SHP77 treated with DMSO at 0.1 percent for 48 hours (cell line): ENCODE measurements around the gene PRXL2B.

Source experiments
- DNase-seq: peaks from one replicate; lab custom pipeline; 2025; lab: John Stamatoyannopoulos, UW

The PRXL2B gene

DNA sequence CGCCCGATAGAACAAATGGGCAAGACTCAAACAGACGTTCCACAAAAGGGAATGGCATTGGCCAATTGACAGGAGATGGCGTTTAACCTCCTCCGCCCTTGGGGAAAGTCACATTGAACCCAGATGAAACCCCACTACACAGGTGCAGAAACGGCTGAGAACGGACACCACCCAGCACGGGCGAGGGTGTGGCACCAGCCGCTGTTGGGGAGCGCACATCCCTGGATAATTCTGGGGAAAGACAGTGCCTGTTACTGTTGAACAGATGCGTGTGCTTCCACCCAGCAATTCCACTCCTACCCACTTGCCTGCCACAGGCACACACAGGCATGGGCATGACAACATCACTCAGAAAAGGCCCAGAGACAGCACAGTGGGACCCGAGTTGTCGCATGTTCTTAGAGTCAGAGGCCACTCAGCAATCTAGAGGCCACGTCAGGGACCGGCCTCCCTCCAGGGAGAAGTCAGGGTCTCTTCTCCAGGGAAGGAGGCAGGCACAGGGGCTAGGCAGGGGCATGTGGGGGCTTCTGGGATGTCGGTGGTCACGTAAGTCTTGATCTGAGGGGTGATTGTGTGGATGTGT lies 15.2 kb downstream of the PRXL2B start:
- DNase-seq = no peak

DNA sequence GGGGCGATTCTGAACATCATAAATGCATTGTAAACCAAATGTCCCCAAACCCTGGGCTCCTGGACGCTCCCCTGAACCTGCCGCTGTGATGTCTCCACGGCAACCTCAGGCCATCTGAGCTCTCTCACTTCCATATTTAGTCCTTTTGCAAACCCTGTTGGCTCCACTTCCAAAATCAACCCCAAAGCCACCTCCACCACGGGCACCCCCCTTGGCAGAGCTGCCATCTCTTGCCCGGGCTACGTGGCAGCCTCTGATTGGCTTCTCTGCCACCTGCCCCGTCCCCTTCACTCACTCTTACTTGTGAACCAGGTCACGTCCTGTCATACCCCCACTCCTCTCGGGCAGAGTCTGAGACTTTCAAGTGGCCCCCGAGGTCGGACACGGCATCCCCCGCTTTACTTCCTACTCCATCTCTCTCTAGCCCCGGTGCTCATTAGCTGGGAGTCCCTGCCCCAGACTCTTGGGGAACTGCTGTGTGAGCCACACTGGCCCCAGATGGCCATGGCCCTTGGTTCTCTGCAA lies 15.8 kb downstream of the PRXL2B start:
- DNase-seq = no peak

DNA sequence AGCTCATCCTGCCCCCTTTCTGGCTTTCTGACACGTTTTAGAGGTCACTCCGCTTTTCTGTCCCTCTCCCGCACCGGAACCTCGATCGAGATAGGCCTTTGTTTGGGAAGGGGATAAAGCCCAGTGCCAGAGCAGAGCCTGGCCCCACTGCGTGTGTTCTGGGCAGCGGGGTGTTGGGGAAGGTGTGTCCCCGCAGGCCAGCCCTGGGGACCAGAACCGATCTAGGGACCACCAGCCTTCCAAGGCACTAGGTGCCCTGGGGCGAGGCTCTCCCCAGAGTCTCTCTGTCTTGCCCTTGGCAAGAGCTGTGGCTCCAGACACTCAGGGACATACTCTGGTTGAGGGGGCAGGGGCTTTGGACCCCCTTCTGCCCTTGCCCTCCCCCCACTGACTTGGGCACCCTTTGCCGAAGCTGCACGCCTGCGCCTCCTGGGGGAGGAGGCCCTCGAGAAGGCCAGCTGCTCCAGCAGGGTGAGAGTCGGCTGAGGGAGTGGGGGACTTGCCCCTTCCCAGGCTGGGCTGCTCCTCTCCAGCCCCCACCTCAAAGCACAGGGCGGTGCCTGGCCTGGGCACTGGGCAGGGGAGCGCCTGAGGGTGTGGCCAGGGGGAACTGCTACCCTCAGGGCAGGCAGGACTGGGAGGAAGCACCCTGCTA lies 16.4 kb downstream of the PRXL2B start:
- DNase-seq = no peak

DNA sequence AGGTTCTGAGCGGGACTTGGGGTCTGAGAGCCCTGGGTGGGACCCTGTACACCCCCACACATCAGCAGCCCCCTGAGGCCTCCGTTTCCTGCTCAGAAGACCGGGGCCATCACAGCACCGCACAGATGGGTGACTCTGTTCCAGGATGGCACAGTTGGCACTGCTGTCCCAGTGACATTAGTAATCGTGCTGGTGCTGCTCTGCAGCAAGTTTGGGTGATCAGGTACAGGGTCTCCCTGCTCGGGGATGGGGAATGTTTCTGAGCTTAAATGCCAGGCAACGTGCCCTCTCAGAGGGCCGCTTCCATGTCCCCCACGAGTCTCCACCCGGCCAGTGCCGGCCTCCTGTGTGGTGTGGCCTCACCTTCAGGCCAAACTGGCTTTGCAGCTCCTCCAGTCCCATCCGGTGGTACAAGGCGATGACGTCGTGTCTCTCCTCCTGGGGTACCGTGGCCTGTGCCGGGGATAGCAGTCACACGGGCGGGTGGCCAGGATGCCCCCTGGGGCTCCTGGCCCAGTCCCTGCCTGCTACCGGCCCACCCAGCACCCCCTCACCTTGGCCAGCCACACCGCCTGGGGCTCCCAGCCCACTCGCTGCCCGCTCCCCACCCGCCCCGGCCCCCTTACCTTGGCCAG lies 17.1 kb downstream of the PRXL2B start:
- DNase-seq = no peak

DNA sequence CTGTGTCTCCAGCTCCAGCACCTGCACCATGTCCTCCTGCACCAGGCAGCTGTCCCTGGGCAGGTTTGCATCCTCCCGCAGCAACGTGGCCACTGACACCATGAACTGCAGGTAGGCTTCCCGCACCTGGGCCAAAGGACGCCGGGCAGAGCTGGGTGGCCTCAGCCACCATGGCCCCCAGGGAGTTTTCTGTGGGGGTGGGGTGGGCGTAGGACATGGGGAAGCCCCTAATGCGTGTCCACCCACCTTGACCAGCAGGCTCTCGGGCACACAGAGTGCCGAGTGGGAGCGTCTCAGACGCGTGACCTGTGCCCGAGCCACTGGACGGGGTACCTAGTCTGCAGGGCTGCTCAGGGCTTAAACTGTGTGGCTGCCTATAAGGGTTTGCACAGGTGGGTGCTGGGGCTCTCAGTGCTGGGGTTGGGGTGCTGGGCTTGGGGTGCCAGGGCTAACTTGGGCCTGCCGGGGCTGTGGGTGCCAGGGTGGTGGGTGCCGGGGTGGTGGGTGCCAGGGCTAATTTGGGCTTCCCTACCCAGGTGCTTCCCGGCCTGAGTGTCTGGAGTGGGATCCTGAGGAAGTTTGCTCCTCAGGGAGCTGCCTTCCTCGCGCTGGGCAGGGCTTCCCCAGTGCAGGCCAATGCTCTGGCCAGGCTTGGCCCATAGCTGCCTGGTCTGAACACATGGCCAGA lies 17.7 kb downstream of the PRXL2B start:
- no peak for DNase-seq

DNA sequence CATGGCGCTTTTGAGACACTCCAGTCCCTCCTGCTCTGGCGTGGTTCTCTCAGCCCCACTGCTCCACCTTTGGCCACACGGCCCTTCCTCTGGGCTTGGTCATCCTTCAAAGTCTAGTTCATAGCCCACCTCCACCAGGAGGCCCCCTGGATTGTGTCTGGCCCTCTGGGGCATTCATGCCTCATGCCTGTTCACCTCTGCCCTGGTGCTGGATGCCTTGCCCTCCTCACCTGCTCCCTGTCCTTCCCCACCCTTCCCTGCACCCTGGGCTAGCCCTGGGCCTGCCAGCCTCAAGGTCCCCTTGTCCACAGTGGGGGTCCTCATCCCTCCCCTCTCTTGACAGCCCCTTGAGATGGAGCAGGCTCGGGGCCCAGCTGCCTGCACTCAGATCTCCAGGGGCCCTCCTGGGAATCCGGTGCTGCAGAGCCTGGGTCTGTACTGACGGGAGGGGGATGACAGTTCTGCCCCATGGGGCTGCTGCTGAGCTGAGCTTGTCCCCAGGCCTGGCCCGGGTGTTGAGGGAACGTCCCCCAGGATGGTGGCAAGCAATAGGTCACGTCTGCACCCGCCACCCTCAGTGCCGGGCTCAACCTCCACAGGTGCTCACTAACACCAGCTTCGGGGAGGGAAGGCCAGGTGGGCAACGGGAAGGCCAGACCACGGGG lies 18.4 kb downstream of the PRXL2B start:
- DNase-seq = no peak

DNA sequence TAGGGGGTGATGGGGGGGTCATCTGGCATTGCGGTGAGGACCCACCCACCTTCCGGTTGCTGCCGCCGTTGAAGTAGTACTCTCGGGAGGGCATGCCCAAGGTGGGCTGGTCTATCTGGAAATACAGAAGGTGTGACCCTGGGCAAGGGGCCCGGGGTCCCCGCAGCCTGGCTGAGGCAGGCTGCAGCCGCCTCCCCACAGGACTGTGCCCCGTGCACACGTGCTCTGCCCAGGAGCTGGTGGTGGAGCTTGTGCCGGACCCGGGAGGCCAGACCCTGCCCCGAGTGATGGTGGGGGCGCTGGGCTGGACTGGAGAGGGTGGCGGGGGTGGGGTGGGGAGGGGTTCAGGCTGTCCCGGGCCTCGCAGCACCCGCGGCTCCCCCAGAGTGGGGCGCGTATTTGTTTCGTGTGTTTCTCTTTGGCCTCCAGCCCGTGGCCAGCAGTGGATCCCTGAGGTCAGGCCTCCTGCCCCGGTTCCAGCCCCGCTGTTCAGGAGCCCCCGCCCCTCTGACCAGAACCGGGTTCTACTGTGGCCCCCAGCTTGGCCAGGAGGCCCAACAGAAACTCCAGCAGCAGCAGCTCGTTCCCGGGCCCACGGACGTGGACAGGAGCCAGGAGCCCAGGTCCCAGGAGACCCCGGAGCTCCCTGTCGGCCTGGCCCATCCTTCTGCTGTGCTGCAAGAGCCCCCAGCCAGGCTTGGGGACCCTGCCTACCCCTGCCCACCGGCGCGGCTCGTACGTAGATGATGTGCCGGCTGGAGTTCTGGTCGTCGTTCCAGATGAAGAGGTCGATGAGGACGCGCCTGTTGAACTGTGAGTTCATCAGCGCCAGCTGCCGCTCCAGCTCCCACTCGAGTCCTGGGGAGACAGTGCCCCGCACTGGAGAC lies 19.2 kb downstream of the PRXL2B start:
- no peak for DNase-seq

DNA sequence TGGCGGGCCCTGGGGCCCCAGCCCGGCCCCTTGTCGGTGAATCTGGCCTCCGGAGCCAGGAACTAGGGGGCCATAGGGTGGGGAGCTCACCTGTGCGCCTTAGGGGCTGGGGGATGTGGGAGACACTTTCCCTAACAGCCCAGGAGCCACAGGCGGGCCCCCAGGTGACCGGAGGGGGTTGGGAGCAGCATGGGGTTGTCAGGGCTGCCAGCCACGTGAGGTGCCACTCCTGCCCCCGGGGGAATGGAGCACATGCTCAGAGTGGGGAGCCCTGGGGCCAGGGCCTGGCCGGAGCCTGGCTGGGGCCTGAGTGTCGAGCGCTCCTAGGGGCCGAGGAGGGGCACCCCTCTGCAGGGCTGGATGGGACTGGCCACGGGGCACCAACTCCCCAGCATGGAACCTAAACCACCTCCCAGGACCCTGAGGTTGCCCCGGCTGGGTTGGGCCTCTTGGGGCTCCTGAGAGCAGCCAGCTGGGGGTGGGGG lies 19.9 kb downstream of the PRXL2B start:
- no peak for DNase-seq

DNA sequence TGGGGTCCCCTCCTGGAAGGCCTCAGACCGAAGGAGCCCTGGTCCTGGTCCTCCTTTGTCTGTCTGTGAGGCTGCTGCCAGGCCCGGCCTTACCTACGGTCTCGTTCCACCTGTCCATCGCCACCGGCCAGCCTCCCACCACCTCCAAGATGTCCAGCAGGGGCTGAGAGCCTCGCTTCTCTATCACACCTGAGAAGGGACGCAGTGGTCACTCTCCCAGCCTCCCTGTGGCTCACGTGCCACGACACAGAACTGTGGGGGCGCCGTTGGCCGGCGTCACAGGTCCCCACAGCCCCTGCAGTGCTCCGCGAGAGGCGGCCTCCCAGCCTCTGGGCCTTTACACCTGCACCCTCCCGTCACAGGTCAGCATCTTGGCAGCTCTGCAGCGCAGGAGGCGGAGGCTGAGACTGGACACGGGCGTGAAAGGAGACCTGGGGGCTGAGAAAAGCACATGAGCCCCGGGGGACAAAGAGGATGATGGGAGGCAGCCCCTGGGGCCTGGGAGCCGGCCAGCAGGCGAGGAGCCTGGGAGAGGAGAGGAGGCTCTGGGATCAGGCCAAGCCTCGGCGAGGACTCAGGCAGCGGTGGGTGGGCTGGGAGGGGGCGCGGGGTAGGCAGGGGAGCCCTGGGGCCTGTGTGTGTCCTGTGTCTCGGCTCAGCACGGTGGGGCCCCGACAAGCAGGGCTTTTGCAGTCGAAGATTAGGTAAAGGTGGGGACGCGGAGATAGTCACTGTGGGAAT lies 20.5 kb downstream of the PRXL2B start:
- no peak for DNase-seq

DNA sequence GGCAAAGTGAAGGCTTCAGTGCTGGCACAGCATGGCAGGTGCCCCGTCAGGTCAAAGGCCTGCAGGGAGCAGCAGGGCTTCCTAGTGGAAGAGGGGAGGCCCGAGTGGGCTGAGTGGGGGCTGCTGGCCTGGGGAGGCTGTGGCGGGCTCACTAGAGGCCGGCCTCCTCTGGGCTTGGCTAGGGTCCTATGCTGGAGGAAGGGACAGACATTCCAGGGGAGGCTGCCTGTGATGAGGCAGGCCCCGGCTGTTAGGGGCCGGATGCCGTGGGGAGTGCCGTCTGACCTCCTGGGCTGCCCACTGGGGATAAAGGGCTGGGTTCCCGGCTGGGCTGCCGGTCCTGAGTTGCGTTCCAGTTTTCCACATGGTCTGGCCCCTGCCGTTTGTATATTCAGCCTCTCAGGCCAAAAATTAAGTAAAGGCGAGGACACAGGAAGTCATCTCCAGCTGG lies 21.1 kb downstream of the PRXL2B start:
- DNase-seq = no peak

DNA sequence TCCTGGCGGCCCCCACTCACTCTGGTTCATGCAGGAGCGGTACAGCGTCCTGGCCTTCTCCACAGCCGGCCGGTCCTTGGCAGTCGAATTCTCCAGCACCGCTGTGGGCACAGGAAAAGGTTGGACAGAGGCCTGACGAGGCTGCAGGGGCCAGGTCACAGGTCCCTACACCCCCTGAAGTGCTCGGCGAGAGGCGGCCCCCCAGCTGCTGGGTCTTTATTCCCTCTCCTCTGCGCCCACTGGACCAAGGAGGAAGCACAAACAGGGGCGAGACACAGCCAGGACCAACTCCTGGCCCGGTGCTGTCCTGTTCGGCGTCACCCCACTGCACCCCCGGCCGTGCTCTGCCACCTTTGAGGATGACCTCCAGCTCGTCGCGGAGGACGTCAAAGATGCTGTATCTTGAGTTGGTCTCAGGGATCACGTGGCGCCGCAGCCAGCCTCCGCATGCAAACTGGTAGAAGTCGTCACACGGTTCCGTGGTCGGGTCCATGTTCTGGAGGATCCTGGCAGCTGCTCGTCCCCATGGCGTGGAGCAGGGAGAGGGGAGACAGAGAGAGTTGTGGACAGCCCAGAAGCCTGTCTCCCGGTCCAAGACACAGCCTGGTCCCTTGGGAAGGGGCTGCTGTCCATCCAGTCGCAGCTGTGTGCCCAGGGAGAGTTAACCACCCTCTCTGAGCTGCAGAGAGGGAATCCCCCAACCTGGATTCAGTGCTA lies 22.9 kb downstream of the PRXL2B start:
- no peak for DNase-seq

DNA sequence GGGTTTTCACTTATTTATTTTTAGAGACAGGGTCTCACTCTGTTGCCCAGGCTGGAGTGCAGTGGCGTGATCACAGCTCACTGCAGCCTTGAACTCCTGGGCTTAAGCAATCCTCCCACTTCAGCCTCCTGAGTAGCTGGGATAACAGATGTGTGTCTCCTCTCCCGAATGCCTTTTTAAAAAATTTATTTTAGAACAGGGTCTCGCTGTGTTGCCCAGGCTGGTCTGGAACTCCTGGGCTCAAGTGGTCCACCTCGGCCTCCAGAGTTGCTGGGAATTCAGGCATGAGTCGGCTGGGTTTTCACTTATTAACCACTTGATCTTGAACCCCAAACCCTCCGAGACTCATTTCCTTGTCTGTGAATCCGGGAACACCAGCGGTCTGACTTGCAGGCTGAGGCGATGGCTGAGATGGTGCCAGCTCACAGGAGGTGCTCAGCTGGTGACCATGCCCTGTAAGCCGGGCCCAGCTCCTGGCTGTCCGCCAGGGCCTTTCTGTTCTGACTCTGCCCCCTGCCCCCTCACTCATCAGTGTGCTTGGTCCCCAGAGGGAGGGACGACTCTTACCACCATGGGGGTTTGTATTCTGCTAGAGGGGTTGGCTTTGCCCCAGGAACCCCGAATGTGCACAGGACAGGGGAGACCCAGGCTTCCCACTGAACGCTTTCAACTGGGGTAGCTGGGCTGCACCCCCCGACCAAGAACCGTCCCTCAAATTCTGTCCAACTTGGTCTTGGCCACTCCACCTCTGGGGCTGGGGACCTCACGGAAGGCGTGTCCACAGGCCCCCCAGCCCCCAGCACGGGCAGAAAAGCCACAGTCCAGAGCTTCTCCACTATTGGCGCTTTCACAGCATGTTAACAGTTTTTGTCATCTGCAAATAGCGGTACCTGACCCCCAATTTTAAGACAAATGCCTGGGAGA lies 23.7 kb downstream of the PRXL2B start:
- no peak for DNase-seq

DNA sequence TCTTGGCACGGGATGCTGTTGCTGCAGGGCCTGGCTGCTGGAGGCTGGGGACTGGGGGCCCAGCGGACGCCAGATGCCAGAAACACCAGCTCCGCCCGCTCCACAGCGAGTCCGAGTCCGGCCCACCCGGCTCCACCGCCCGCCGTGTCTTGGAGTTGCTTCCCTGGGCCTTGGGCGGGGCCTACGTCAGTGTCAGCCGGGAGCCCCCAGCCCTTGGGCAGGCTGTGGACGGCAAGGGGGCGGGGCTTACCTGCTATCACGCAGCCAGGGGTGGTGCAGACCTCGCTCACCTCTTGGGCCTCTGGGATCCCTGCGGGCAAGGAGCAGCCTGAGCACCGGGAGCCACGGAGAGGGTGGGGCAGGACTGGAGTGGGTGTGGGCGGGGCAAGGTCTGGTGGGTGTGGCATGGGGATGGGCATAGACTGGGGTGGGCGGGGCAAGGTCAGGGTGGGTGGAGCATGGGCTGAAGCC lies 24.5 kb downstream of the PRXL2B start:
- DNase-seq = no peak

DNA sequence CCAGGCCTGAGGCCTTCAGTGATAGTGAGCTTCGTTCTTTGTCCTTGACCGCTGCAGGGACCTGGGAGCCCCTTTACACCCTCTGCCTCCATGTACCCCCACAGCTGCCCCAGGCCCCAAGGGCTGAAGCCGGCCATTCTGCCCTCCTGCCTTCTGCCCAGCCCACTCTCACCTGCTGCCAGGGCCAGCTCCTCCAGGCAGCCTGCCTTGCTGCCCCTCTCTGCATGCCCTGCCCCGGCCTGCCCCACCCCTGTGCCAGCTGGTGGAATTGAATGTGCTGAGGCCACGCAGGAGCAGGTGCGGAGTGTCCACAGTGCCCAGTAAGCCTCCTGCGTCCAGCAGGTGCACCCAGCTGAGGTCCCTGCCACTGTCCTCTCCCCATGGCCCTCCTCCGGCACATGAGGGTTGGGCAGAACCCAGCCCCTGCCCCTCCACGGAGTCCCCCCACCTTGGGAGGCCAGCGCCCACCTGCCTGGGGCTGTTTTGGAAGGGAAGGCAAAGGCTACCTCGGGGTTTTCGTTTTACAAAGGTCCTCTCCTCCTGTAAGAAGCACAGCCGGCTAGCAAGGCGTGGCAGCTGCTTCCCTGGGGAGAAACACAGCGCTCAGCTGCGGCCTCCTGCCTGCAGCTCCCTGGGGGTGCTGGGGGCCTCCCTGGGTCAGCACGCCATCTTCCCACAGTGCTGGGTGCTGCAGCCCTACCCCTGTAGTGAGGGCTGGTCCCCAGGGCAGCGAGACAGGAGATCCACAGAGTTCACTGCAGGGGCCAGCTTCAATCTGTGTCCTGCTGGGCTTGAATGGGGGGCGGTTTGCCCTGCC lies 25.3 kb downstream of the PRXL2B start:
- DNase-seq = no peak

DNA sequence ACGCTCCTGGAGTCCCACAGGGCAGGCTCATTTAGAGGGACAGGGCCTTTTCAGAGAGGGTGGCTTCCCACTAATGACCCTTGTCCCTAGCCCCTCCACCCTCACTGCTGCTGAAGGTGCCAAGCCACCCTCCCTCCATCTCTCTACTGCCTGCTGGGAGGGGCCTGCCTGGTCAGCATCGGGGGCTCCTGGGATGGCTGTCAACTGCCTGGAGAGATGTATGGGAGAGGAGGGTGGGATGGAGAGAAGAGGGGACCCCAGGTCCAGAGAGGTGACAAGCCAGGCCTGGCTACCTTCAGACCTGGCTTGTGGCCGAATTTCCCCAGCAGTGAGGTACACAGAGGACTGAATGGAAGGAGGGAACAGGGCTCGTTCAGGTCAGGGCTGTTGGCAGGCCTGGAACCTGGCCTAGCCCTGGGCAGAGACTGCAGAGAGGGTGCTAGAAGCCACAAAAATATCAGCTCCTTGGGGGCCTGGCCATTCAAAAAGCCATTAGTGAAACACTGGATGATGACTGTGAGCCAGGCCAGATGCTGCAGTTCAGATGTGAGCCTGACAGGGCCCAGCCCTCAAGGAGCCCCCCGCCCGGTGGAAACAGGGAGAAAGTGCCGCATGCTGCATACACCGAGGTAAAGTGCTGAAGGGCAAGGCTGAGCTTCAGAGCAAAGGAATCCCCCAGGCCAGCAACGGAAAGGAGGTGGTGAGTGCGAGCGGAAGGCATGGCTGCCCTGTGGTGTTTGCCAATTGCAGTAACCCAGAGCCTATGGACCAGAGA lies 26.2 kb downstream of the PRXL2B start:
- no peak for DNase-seq

DNA sequence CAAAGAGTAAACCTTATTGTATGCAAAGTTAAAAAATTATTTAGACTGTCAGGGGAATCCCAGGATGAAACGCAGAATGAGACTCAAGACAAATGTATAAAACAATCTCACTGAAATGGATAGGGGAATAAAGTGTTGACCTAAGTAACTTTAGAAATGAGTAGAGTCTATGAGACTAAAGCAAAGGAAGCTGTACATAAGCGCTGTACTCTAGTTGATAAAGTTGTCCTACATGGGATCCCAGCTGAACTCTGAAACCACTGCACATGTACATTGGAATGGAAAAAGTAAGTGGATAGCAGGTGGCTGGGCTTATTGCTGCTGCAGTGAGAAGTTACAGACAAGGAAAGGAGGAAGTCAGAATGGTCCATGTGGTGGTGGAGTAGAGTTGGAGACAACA lies 27.6 kb downstream of the PRXL2B start:
- DNase-seq = no peak

DNA sequence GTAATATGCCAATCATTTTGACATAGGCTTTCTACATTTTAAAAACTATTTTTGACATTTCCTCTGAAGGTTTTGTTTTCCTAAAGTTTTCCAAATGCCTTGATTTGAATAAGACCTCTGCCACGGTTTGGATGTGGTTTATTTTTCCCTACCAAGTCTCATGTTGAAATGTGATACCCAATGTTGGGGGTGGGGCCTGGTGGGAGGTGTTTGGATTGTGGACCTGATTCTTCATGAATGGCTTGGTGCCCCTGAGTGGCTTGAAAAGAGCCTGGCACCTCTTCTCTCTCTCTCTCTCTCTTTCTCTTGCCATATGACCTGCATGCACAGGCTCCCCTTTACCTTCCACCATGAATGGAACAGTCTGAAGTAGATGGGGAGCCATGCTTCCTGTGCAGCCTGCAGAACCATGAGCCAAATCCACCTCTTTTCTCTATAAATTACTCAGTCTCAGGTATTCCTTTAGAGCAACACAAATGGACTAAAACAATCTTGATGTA lies 31.4 kb downstream of the PRXL2B start:
- DNase-seq = no peak
